SU-DHL-6 (cell line): Measurements from ENCODE around the gene A2ML1.
"Not testable (repeated sequence)": the region's sequence is repeated elsewhere in the genome, so short reads cannot be mapped to it uniquely, and the experiment has no call there.

Experiments
- H2AFZ ChIP-seq: fragments of 200-600 bp; sonication (generic); 2 replicates; pipeline ENCODE4 v1.6.1; 2014; ENCODE audit warnings: low read depth, mild to moderate bottlenecking, moderate library complexity, mixed read lengths, antibody characterized with exemption, low read length; ENCODE audit not compliant: severe bottlenecking
- H3F3A ChIP-seq: fragments of 200-600 bp; shearing (Covaris generic); 2 replicates; pipeline ENCODE4 v1.6.0; 2016; ENCODE audit warnings: antibody characterized with exemption, mild to moderate bottlenecking; ENCODE audit not compliant: insufficient read depth
- H3K27ac ChIP-seq: fragments of 200-600 bp; sonication (generic); 2 replicates; pipeline ENCODE4 v1.5.1; 2016; ENCODE audit warnings: low read depth, mild to moderate bottlenecking, low read length, moderate library complexity, mixed read lengths
- H3K27me3 ChIP-seq: fragments of 200-600 bp; sonication (generic), shearing (Covaris generic); 2 replicates; pipeline ENCODE4 v1.6.0; 2014; ENCODE audit warnings: mild to moderate bottlenecking, low read length
- H3K36me3 ChIP-seq: fragments of 200-600 bp; sonication (generic); 2 replicates; pipeline ENCODE4 v1.6.1; 2014; ENCODE audit warnings: mild to moderate bottlenecking, low read length, mixed read lengths
- H3K4me2 ChIP-seq: fragments of 300-600, 200-600 bp; shearing (Covaris generic), sonication (generic); 2 replicates; pipeline ENCODE4 v1.6.0; 2014; ENCODE audit warnings: low read length, low read depth, mild to moderate bottlenecking; ENCODE audit not compliant: poor library complexity, severe bottlenecking
- H3K4me3 ChIP-seq: fragments of 200-600 bp; sonication (generic); 2 replicates; pipeline ENCODE4 v1.5.1; 2014; ENCODE audit warnings: antibody characterized with exemption, low read length, mild to moderate bottlenecking, mixed read lengths; ENCODE audit not compliant: insufficient read depth, poor library complexity, severe bottlenecking
- H3K79me2 ChIP-seq: fragments of 200-600 bp; sonication (generic); 2 replicates; pipeline ENCODE4 v1.6.1; 2014; ENCODE audit warnings: mild to moderate bottlenecking, low read length, moderate library complexity; ENCODE audit not compliant: insufficient read depth
- H3K9ac ChIP-seq: fragments of 200-600 bp; sonication (generic); 2 replicates; pipeline ENCODE4 v1.7.0; 2014; ENCODE audit warnings: mild to moderate bottlenecking, low read length
- H3K9me2 ChIP-seq: fragments of 200-600 bp; sonication (generic); replicated peaks from 2 replicates; pipeline ENCODE4 v1.6.1; 2014; ENCODE audit warnings: low read length; ENCODE audit not compliant: insufficient read depth
- H3K9me3 ChIP-seq: fragments of 200-600 bp; sonication (generic); 2 replicates; pipeline ENCODE4 v1.6.1; 2014; ENCODE audit warnings: low read length, mixed read lengths; ENCODE audit not compliant: insufficient read depth
- H4K20me1 ChIP-seq: fragments of 200-600 bp; sonication (generic); 2 replicates; pipeline ENCODE4 v1.6.1; 2014; ENCODE audit warnings: low read depth, mild to moderate bottlenecking, antibody characterized with exemption, low read length, moderate library complexity, mixed read lengths
- CTCF ChIP-seq: fragments of 200-600 bp; sonication (generic); IDR thresholded peaks from one replicate; pipeline ENCODE4 v1.5.1; 2017; ENCODE audit warnings: antibody characterized with exemption, mild to moderate bottlenecking, low read length, moderate library complexity; ENCODE audit not compliant: insufficient read depth, poor library complexity, severe bottlenecking
- EZH2phosphoT487 ChIP-seq: fragments of 200-600 bp; sonication (generic), shearing (Covaris generic); conservative IDR thresholded peaks from 2 replicates; pipeline ENCODE4 v1.6.1; 2018; ENCODE audit warnings: mild to moderate bottlenecking, antibody characterized with exemption, low read length, moderate library complexity, mixed read lengths

A2ML1 gene

DNA sequence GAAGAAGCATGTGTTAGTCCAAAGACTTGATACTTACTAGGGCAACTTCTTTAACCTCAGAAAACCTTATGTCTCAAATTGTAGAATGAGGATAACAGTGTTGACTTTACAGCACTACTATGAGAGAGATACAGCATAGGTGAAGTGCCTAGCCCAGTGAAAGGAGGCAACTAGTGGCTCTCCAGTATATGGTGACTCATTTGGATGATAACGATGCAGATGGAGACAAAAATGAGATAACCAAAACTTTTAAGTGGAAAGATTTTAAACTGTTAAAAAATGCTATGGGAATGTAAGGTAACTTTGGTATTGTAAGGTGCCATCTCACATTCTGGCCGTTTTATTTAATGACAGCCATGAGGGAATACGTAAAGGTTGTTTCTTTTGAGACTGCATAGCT is 94.6 kb downstream of the A2ML1 start:
- no peaks in the 10 kb centered on the region for H4K20me1 ChIP-seq
- no peak overlapping the region for H3K9ac ChIP-seq
- TF ChIP-seq CTCF (no peak), EZH2phosphoT487 (no peak)
- no peak overlapping the region for H3K27ac ChIP-seq
- no peaks in the 10 kb centered on the region for H3K9me3 ChIP-seq
- H3K27me3 ChIP-seq: no peaks in the 10 kb centered on the region
- peaks cover 7% of the 10 kb centered on the region; the same call in 1 of the 2 replicates for H3F3A ChIP-seq
- no peak overlapping the region for H3K4me2 ChIP-seq
- no peaks in the 10 kb centered on the region for H3K79me2 ChIP-seq
- no peaks in the 10 kb centered on the region for H3K36me3 ChIP-seq
- no peak overlapping the region for H2AFZ ChIP-seq
- no peaks in the 10 kb centered on the region for H3K9me2 ChIP-seq
- no peak overlapping the region for H3K4me3 ChIP-seq

GRCh38 chr12:8917751-8918150 is 95.3 kb downstream of the A2ML1 start:
- Histone ChIP-seq H2AFZ (no peak overlapping the region), H3K9me2 (no peaks in the 10 kb centered on the region), H3K4me2 (no peak overlapping the region), H3K36me3 (no peaks in the 10 kb centered on the region), H3K27me3 (no peaks in the 10 kb centered on the region), H3K4me3 (no peak overlapping the region), H4K20me1 (no peaks in the 10 kb centered on the region), H3K27ac (no peak overlapping the region), H3K9ac (no peak overlapping the region), H3K9me3 (no peaks in the 10 kb centered on the region), H3F3A (peaks cover 7% of the 10 kb centered on the region; the same call in 1 of the 2 replicates), H3K79me2 (no peaks in the 10 kb centered on the region)
- no peak for TF ChIP-seq CTCF

- H3K9me2 ChIP-seq, H3K4me2 ChIP-seq, H3K9ac ChIP-seq, H3K79me2 ChIP-seq, H3K27ac ChIP-seq, H4K20me1 ChIP-seq, H3K9me3 ChIP-seq, H3F3A ChIP-seq, H2AFZ ChIP-seq, H3K36me3 ChIP-seq, H3K4me3 ChIP-seq, H3K27me3 ChIP-seq: not testable (repeated sequence)
Observed at GRCh38 chr12:8919643-8920042, 97.2 kb downstream of the A2ML1 start.

GRCh38 chr12:8922544-8922943 is 100.1 kb downstream of the A2ML1 start:
- Histone ChIP-seq H3K36me3 (no peaks in the 10 kb centered on the region), H4K20me1 (no peaks in the 10 kb centered on the region), H3K79me2 (no peaks in the 10 kb centered on the region), H3K9ac (no peak overlapping the region), H3K4me2 (no peak overlapping the region), H3K27ac (no peak overlapping the region), H3F3A (no peaks in the 10 kb centered on the region), H2AFZ (no peak overlapping the region), H3K4me3 (no peak overlapping the region), H3K9me2 (no peaks in the 10 kb centered on the region), H3K9me3 (no peaks in the 10 kb centered on the region), H3K27me3 (no peaks in the 10 kb centered on the region)
- TF ChIP-seq EZH2phosphoT487 (no peak), CTCF (no peak)
